Measurements from ENCODE around the gene FRMPD2.
A peak's percentile ranks its signal among the peaks of the same experiment; 100 is the strongest.

The FRMPD2 gene

DNA sequence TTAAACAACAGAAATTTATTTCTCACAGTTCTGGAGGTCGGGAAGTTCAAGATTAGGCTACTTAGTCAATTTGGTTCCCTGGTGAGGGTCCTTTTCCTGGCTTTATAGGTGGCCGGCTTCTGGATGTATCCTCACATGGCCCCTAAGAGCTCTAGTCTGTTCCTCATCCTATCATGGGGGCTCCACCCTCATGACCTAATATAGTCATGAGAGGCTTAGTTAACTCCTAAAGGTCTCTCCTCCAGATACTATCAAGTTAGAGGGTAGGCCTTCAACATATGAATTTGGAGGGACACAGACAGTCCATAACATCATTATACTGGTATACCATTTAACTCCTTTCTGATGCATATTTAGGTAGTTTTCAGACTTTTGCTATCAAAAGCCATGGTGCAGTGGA, 39.6 kb upstream of the FRMPD2 start:
- Histone ChIP-seq H2BK120ac (ENCODE audit: low read depth, low read length) (no peak overlapping the region), H4K8ac (ENCODE audit: low read length) (no peak overlapping the region), H3K4me2 (ENCODE audit: low read length, poor library complexity, severe bottlenecking) (no peak overlapping the region), H3K14ac (ENCODE audit: low read length in 2 of 2) (no peak overlapping the region), H4K91ac (ENCODE audit: low read length) (no peak overlapping the region), H2AK5ac (ENCODE audit: low read length, severe bottlenecking) (no peak overlapping the region), H3K9ac (ENCODE audit: low read length) (no peak overlapping the region), H3K27ac (ENCODE audit: low read length, poor library complexity, severe bottlenecking) (no peak overlapping the region), H3K18ac (ENCODE audit: low read depth in 1 of 2, low read length in 2 of 2) (no peak overlapping the region), H2AFZ (ENCODE audit: low read depth, low read length) (no peak overlapping the region), H3K9me3 (ENCODE audit: control insufficient read depth, low read length) (no peaks in the 10 kb centered on the region), H3K23ac (ENCODE audit: low read length in 2 of 2) (no peak overlapping the region), H3K4me1 (ENCODE audit: control insufficient read depth, insufficient read depth, low read depth, low read length) (no peaks in the 10 kb centered on the region), H3K4ac (ENCODE audit: low read depth in 1 of 2, low read length in 2 of 2) (no peak overlapping the region), H2BK5ac (ENCODE audit: low read depth, low read length, poor library complexity, severe bottlenecking) (no peak overlapping the region), H2BK12ac (ENCODE audit: low read length in 2 of 2) (no peak overlapping the region), H3K27me3 (ENCODE audit: control insufficient read depth in 1 of 2, insufficient read depth in 1 of 2, low read length in 2 of 2) (no peaks in the 10 kb centered on the region), H3K79me1 (replicated peaks; ENCODE audit: low read length, poor library complexity, severe bottlenecking) (peaks cover 10% of the 10 kb centered on the region), H3K36me3 (ENCODE audit: control insufficient read depth in 1 of 2, insufficient read depth in 2 of 2, low read depth in 1 of 2, low read length in 2 of 2) (no peaks in the 10 kb centered on the region), H2BK15ac (ENCODE audit: low read depth, poor library complexity, severe bottlenecking) (no peak overlapping the region), H3K4me3 (ENCODE audit: insufficient read depth in 1 of 2, low read depth in 1 of 2, low read length in 2 of 2) (no peak overlapping the region)
- no peak for DNase-seq
- WGBS, result 100% methylated on average over 2 of the region's 2 CpGs

DNA sequence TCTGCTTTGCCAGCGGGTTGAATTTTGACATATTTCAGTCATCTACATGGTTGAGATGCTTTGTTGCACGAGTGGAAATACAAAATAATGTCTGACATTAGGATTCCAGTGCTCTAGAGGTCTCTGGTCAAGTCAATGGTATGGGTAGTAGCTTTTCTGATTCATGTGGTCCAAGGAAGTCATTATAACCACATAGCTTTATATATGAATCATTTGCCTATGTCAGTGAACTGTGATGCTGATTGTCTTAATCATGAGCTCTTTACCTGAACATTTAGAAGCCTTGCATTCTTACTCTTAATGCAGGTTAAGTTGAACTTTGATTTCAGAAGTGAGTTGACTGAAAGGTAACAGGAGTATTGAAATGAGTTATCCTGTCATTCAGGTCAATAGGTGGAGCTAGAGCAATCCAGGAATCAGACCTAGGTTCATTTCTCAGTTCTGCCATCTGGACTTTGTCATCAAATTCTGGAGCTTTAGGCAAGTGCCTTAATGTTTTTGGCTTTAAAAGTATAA, 35.3 kb upstream of the FRMPD2 start:
- Histone ChIP-seq H3K18ac (ENCODE audit: low read depth in 1 of 2, low read length in 2 of 2) (no peak overlapping the region), H3K4me3 (ENCODE audit: insufficient read depth in 1 of 2, low read depth in 1 of 2, low read length in 2 of 2) (no peak overlapping the region), H3K14ac (ENCODE audit: low read length in 2 of 2) (no peak overlapping the region), H3K9ac (ENCODE audit: low read length) (no peak overlapping the region), H2AFZ (ENCODE audit: low read depth, low read length) (no peak overlapping the region), H3K4me1 (ENCODE audit: control insufficient read depth, insufficient read depth, low read depth, low read length) (peaks cover 4% of the 10 kb centered on the region), H4K8ac (ENCODE audit: low read length) (no peak overlapping the region), H2BK5ac (ENCODE audit: low read depth, low read length, poor library complexity, severe bottlenecking) (no peak overlapping the region), H3K4ac (ENCODE audit: low read depth in 1 of 2, low read length in 2 of 2) (no peak overlapping the region), H4K91ac (ENCODE audit: low read length) (no peak overlapping the region), H3K23ac (ENCODE audit: low read length in 2 of 2) (no peak overlapping the region), H3K36me3 (ENCODE audit: control insufficient read depth in 1 of 2, insufficient read depth in 2 of 2, low read depth in 1 of 2, low read length in 2 of 2) (no peaks in the 10 kb centered on the region), H3K27ac (ENCODE audit: low read length, poor library complexity, severe bottlenecking) (no peak overlapping the region), H2BK120ac (ENCODE audit: low read depth, low read length) (no peak overlapping the region), H3K4me2 (ENCODE audit: low read length, poor library complexity, severe bottlenecking) (no peak overlapping the region), H2BK15ac (ENCODE audit: low read depth, poor library complexity, severe bottlenecking) (no peak overlapping the region), H2AK5ac (ENCODE audit: low read length, severe bottlenecking) (no peak overlapping the region), H3K9me3 (ENCODE audit: control insufficient read depth, low read length) (no peaks in the 10 kb centered on the region), H2BK12ac (ENCODE audit: low read length in 2 of 2) (no peak overlapping the region), H3K79me1 (replicated peaks; ENCODE audit: low read length, poor library complexity, severe bottlenecking) (peaks cover 6% of the 10 kb centered on the region), H3K27me3 (ENCODE audit: control insufficient read depth in 1 of 2, insufficient read depth in 1 of 2, low read length in 2 of 2) (no peaks in the 10 kb centered on the region)
- WGBS, result 17% methylated on average over 2 of the region's 2 CpGs
- peak; percentile 57 for DNase-seq

DNA sequence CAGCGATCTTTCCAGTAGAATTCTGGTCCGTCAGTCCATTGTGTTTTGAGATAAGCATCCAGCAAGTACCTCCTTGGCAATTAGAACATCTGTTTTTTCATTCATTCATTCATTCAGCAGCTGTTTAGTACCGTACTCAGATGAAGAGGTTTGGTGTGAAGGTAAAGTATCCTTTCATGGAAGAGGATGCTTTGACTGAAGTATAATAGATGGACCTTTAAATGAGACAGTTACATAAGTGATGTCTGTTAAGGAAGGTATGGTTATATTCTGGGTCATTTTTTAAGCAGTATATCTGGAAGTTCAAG, 33.2 kb upstream of the FRMPD2 start:
- Histone ChIP-seq H2BK120ac (ENCODE audit: low read depth, low read length) (no peak overlapping the region), H3K36me3 (ENCODE audit: control insufficient read depth in 1 of 2, insufficient read depth in 2 of 2, low read depth in 1 of 2, low read length in 2 of 2) (no peaks in the 10 kb centered on the region), H3K4me2 (ENCODE audit: low read length, poor library complexity, severe bottlenecking) (peak overlapping the region; percentile 82), H2BK5ac (ENCODE audit: low read depth, low read length, poor library complexity, severe bottlenecking) (no peak overlapping the region), H3K79me1 (replicated peaks; ENCODE audit: low read length, poor library complexity, severe bottlenecking) (no peaks in the 10 kb centered on the region), H3K23ac (ENCODE audit: low read length in 2 of 2) (no peak overlapping the region), H3K27ac (ENCODE audit: low read length, poor library complexity, severe bottlenecking) (no peak overlapping the region), H3K9me3 (ENCODE audit: control insufficient read depth, low read length) (no peaks in the 10 kb centered on the region), H2BK15ac (ENCODE audit: low read depth, poor library complexity, severe bottlenecking) (no peak overlapping the region), H2BK12ac (ENCODE audit: low read length in 2 of 2) (no peak overlapping the region), H2AK5ac (ENCODE audit: low read length, severe bottlenecking) (no peak overlapping the region), H3K27me3 (ENCODE audit: control insufficient read depth in 1 of 2, insufficient read depth in 1 of 2, low read length in 2 of 2) (peaks cover 3 to 6% of the 10 kb centered on the region in 2 experiments), H3K14ac (ENCODE audit: low read length in 2 of 2) (no peak overlapping the region), H4K91ac (ENCODE audit: low read length) (no peak overlapping the region), H4K8ac (ENCODE audit: low read length) (no peak overlapping the region), H3K4ac (ENCODE audit: low read depth in 1 of 2, low read length in 2 of 2) (no peak overlapping the region), H3K4me3 (ENCODE audit: insufficient read depth in 1 of 2, low read depth in 1 of 2, low read length in 2 of 2) (peak overlapping the region in 1 of 2 experiments; percentile 92), H3K18ac (ENCODE audit: low read depth in 1 of 2, low read length in 2 of 2) (no peak overlapping the region), H2AFZ (ENCODE audit: low read depth, low read length) (no peak overlapping the region), H3K9ac (ENCODE audit: low read length) (peak overlapping the region; percentile 91), H3K4me1 (ENCODE audit: control insufficient read depth, insufficient read depth, low read depth, low read length) (peaks cover 4% of the 10 kb centered on the region)
- WGBS, result 49% methylated on average over 3 of the region's 3 CpGs
- peak; percentile 16 for DNase-seq

DNA sequence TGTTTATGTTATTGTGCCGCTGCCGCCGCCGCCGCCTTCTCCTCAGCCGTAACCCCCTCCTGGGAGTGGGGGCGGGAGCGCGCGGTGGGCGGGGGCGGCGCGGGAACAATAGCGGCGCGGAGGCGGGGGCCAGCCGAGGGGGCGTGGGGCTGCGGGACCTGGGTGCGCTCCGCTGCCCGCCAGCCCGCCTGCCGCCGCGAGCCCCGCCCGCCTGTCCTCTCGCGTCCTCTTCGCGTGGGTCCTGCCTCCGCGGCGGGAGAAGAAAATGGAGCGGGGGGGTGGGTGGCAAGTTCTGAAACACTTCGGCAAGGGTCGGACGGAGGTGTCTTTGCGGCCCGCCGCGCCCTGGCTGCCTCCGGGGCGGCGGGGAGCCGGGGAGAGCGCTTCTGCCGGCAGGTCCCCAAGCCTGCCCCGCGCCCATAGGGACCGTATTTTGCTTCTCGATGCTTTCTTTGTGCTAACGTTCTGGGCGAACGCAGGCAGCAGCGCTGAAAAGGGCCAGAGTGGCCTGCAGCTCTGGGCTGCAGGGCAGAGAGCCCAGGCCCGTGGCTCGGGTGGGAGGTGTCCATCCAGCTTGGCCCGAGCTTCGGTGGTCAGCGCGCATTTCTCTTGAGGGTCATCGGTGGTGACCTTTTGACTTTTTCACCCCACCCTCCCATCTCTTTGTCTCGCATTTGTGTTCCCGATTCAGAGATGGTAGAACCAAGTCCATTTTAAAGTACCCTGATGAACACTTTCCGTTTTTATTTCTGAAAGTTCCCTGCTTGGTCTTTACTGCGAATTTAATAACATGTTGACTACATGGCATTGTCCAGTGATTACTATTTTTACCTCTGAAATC, 32.6 kb upstream of the FRMPD2 start:
- Histone ChIP-seq H3K23ac (ENCODE audit: low read length in 2 of 2) (peak overlapping the region; percentile 83 to 99), H3K79me1 (replicated peaks; ENCODE audit: low read length, poor library complexity, severe bottlenecking) (no peaks in the 10 kb centered on the region), H3K4me3 (ENCODE audit: insufficient read depth in 1 of 2, low read depth in 1 of 2, low read length in 2 of 2) (peak overlapping the region; percentile 92 to 93), H3K4ac (ENCODE audit: low read depth in 1 of 2, low read length in 2 of 2) (peak overlapping the region; percentile 62 to 94), H4K91ac (ENCODE audit: low read length) (peak overlapping the region; percentile 90), H3K27ac (ENCODE audit: low read length, poor library complexity, severe bottlenecking) (no peak overlapping the region), H3K14ac (ENCODE audit: low read length in 2 of 2) (peak overlapping the region in 1 of 2 experiments; percentile 96), H3K9me3 (ENCODE audit: control insufficient read depth, low read length) (no peaks in the 10 kb centered on the region), H3K4me2 (ENCODE audit: low read length, poor library complexity, severe bottlenecking) (peak overlapping the region; percentile 82), H2BK12ac (ENCODE audit: low read length in 2 of 2) (peak overlapping the region in 1 of 2 experiments; percentile 67), H2BK120ac (ENCODE audit: low read depth, low read length) (peak overlapping the region; percentile 87), H3K4me1 (ENCODE audit: control insufficient read depth, insufficient read depth, low read depth, low read length) (peaks cover 4% of the 10 kb centered on the region), H2AK5ac (ENCODE audit: low read length, severe bottlenecking) (no peak overlapping the region), H3K18ac (ENCODE audit: low read depth in 1 of 2, low read length in 2 of 2) (peak overlapping the region; percentile 89 to 92), H2BK15ac (ENCODE audit: low read depth, poor library complexity, severe bottlenecking) (peak overlapping the region; percentile 94), H2AFZ (ENCODE audit: low read depth, low read length) (peak overlapping the region; percentile 73), H3K9ac (ENCODE audit: low read length) (peak overlapping the region; percentile 91), H2BK5ac (ENCODE audit: low read depth, low read length, poor library complexity, severe bottlenecking) (no peak overlapping the region), H3K27me3 (ENCODE audit: control insufficient read depth in 1 of 2, insufficient read depth in 1 of 2, low read length in 2 of 2) (peaks cover 6 to 8% of the 10 kb centered on the region in 2 experiments), H4K8ac (ENCODE audit: low read length) (peak overlapping the region; percentile 85), H3K36me3 (ENCODE audit: control insufficient read depth in 1 of 2, insufficient read depth in 2 of 2, low read depth in 1 of 2, low read length in 2 of 2) (no peaks in the 10 kb centered on the region)
- 2% methylated on average over 40 of the region's 70 CpGs for WGBS
- peak; percentile 66 for DNase-seq
